ENCODE measurements around the gene PRSS27.

The PRSS27 gene

GRCh38 chr16:2752035-2752849 lies 32.2 kb upstream of the PRSS27 start, which contains the start of gene SRRM2 (continued):
- TF ChIP-seq, protein P1, sequence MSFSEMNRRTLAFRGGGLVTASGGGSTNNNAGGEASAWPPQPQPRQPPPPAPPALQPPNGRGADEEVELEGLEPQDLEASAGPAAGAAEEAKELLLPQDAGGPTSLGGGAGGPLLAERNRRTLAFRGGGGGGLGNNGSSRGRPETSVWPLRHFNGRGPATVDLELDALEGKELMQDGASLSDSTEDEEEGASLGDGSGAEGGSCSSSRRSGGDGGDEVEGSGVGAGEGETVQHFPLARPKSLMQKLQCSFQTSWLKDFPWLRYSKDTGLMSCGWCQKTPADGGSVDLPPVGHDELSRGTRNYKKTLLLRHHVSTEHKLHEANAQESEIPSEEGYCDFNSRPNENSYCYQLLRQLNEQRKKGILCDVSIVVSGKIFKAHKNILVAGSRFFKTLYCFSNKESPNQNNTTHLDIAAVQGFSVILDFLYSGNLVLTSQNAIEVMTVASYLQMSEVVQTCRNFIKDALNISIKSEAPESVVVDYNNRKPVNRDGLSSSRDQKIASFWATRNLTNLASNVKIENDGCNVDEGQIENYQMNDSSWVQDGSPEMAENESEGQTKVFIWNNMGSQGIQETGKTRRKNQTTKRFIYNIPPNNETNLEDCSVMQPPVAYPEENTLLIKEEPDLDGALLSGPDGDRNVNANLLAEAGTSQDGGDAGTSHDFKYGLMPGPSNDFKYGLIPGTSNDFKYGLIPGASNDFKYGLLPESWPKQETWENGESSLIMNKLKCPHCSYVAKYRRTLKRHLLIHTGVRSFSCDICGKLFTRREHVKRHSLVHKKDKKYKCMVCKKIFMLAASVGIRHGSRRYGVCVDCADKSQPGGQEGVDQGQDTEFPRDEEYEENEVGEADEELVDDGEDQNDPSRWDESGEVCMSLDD (tag by site-specific recombination; IDR thresholded peaks at IDR 0.05), result peak; percentile 84
- TF ChIP-seq ZNF266 (tag by site-specific recombination; IDR thresholded peaks at IDR 0.05; ENCODE audit: low read depth), result no peak
- no peak for TF ChIP-seq ZNF202 (tag by site-specific recombination; IDR thresholded peaks at IDR 0.05; ENCODE audit: borderline replicate concordance)
- no peak for TF ChIP-seq ZNF426 (tag by site-specific recombination; IDR thresholded peaks at IDR 0.05)

DNA sequence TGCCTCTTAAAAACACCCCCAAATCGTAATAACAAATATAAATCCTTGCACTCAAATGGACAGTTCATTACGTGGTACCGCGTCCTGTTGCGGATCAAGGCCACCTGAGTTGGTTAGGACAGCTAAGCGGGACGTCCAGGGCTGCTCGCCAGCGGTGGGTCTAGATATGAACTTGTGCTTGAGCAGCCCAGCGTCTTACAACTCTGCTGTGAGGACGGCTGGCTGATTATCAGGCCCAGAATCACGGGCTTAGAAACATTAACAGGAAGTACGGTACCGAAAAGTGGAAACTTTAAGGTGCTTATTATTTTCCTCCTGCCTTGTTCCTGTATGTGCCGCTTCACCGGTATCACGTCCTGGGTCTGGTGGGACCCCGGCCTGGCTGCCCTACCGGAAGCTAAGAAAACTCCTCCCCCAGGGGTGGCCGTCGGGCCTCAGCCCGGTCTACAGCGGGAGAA lies 31.6 kb upstream of the PRSS27 start:
- Histone ChIP-seq H3K9me3 (ENCODE audit: control insufficient read depth, insufficient read depth, low read depth, low read length) (no peaks in the 10 kb centered on the region), H3K36me3 (ENCODE audit: control insufficient read depth in 2 of 2, insufficient read depth in 1 of 2, low read length in 2 of 2) (peaks cover 3 to 46% of the 10 kb centered on the region in 2 experiments; a peak in 2 of 3 replicates), H3K4me1 (ENCODE audit: control insufficient read depth, insufficient read depth, low read length) (peaks cover 5% of the 10 kb centered on the region), H3K27ac (ENCODE audit: extremely low read depth, low read depth, low read length) (peak overlapping the region; percentile 97), H3K4me3 (ENCODE audit: low read depth, low read length) (peak overlapping the region; percentile 96)
- TF ChIP-seq TRIM28 (IDR thresholded peaks at IDR 0.05; ENCODE audit: borderline replicate concordance, low read length) (peak; percentile 80; the same call in 1 of the 2 replicates), ZNF777 (tag by site-specific recombination; IDR thresholded peaks at IDR 0.05; ENCODE audit: borderline replicate concordance) (no peak), ZNF514 (tag by site-specific recombination; IDR thresholded peaks at IDR 0.05) (no peak), ZNF600 (tag by site-specific recombination; IDR thresholded peaks at IDR 0.05) (peak; percentile 47; the same call in 1 of the 2 replicates), ZSCAN18 (tag by site-specific recombination; IDR thresholded peaks at IDR 0.05) (no peak), ZFP69B (tag by site-specific recombination; IDR thresholded peaks at IDR 0.05) (peak; percentile 66; the same call in 1 of the 2 replicates), KLF8 (tag by site-specific recombination; IDR thresholded peaks at IDR 0.05) (no peak)
- ChIA-PET CTCF (interaction anchor here (0.7 to 1.3 kb wide), 2 partner anchors 93 to 116 kb away, joined by 3 to 4 read pairs; no protein-coding TSS in a partner anchor), POLR2A (interaction anchor here (0.9 to 1.4 kb wide), 3 partner anchors 43 to 116 kb away, joined by 3 read pairs; no protein-coding TSS in a partner anchor)

DNA sequence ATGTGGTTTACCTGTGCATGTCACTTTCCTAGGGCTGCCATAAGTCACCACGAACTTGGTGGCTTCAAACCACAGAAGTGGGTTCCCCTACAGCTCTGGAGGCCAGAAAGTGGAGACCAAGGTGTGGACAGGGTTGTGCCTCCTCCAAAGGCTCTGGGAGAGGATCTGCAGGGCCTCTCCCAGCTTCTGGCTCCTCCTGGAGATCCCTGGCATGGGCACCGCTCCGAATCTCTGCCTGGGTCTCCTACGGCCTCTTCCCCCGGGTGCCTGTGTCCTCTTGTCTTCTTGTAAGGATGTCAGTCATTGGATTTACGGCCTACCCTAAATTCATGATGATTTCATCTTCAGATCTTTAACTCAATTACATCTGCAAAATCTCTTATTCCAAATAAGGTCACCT lies 29.9 kb upstream of the PRSS27 start:
- POLR2A ChIA-PET, result no interaction called here
- Histone ChIP-seq H3K4me1 (ENCODE audit: control insufficient read depth, insufficient read depth, low read length) (peaks cover 2% of the 10 kb centered on the region), H3K36me3 (ENCODE audit: control insufficient read depth in 2 of 2, insufficient read depth in 1 of 2, low read length in 2 of 2) (peaks cover 0 to 30% of the 10 kb centered on the region in 2 experiments; a peak in 2 of 3 replicates), H3K9me3 (ENCODE audit: control insufficient read depth, insufficient read depth, low read depth, low read length) (no peaks in the 10 kb centered on the region), H3K27ac (ENCODE audit: extremely low read depth, low read depth, low read length) (no peak overlapping the region), H3K4me3 (ENCODE audit: low read depth, low read length) (no peak overlapping the region)
- CTCF ChIA-PET, result no interaction called here
- TF ChIP-seq ZNF138 (tag by site-specific recombination; IDR thresholded peaks at IDR 0.05; ENCODE audit: borderline replicate concordance) (no peak), ZNF549 (tag by site-specific recombination; IDR thresholded peaks at IDR 0.05) (no peak), TCF7L2 (IDR thresholded peaks at IDR 0.05; ENCODE audit: borderline replicate concordance, low read depth, low read length) (no peak), ZNF777 (tag by site-specific recombination; IDR thresholded peaks at IDR 0.05; ENCODE audit: borderline replicate concordance) (no peak), ZNF791 (tag by site-specific recombination; IDR thresholded peaks at IDR 0.05) (no peak), ZBTB6 (tag by site-specific recombination; IDR thresholded peaks at IDR 0.05) (no peak), GLIS1 (tag by site-specific recombination; IDR thresholded peaks at IDR 0.05) (no peak), PRDM10 (tag by site-specific recombination; IDR thresholded peaks at IDR 0.05) (no peak), ZNF530 (tag by site-specific recombination; IDR thresholded peaks at IDR 0.05; ENCODE audit: low read depth) (no peak), ZNF239 (tag by site-specific recombination; IDR thresholded peaks at IDR 0.05) (no peak), ZNF792 (tag by site-specific recombination; IDR thresholded peaks at IDR 0.05) (no peak), FEZF1 (tag by site-specific recombination; IDR thresholded peaks at IDR 0.05) (no peak), ZNF660 (tag by site-specific recombination; IDR thresholded peaks at IDR 0.05) (no peak), ZNF621 (tag by site-specific recombination; IDR thresholded peaks at IDR 0.05) (no peak)
